K562 (cell line): ENCODE data around the gene TRMT1. TPM values are rescaled to one million over a fixed set of nuclear protein-coding genes. Genes with fewer than 3 reads are reported as not detected.

Experiments used
- CBFA2T3 ChIP-seq: fragments of 450-650 bp; IDR thresholded peaks from 2 replicates; pipeline ENCODE4 v1.6.1; 2017
- ELF2 ChIP-seq: fragments of 250-450 bp; sonication (Bioruptor Pico); IDR thresholded peaks from 2 replicates; pipeline ENCODE4 v1.5.0; 2021; ENCODE audit warnings: mild to moderate bottlenecking
- ELF4 ChIP-seq: fragments of 450-650 bp; formaldehyde crosslinking; IDR thresholded peaks from 2 replicates; pipeline ENCODE4 v1.4.0; 2022; ENCODE audit warnings: missing genetic modification characterization
- FOXK2 ChIP-seq, 2 experiments: fragments of 450-650 bp; IDR thresholded peaks in 1 of 2; conservative IDR thresholded peaks in 1 of 2; 2 replicates each; pipeline ENCODE4 v1.6.1; 2016; ENCODE audit warnings: low read depth in 2 of 2, mild to moderate bottlenecking in 1 of 2
- HMBOX1 ChIP-seq: sonication (generic); IDR thresholded peaks from 2 replicates; pipeline ENCODE4 v1.6.1; 2016
- JUND ChIP-seq, 2 experiments: IDR thresholded peaks; 2 replicates in 1 of 2; 3 replicates in 1 of 2; pipeline ENCODE4 v1.6.1; 2011; ENCODE audit warnings: borderline replicate concordance in 2 of 2, low read depth in 2 of 2, low read length in 2 of 2, improper control_type of control experiment in 1 of 2, missing biosample characterization in 1 of 2, missing genetic modification characterization in 1 of 2, missing genetic modification reagents in 1 of 2
- L3MBTL2 ChIP-seq: fragments of 450-650 bp; IDR thresholded peaks from 2 replicates; pipeline ENCODE4 v1.6.1; 2016; ENCODE audit warnings: mild to moderate bottlenecking, moderate library complexity
- NEUROD1 ChIP-seq: fragments of 150-350 bp; IDR thresholded peaks from 2 replicates; pipeline ENCODE4 v1.6.1; 2014; ENCODE audit warnings: borderline replicate concordance, low read length, low read depth; ENCODE audit not compliant: partially characterized antibody
- PTBP1 ChIP-seq: fragments of 200-400 bp; formaldehyde crosslinking; IDR thresholded peaks from 2 replicates; pipeline ENCODE4 v1.6.1; 2017; ENCODE audit warnings: low read depth, low read length
- RB1 ChIP-seq: fragments of 450-650 bp; IDR thresholded peaks from 2 replicates; pipeline ENCODE4 v1.6.1; 2017; ENCODE audit warnings: low read depth, mild to moderate bottlenecking
- SETDB1 ChIP-seq: IDR thresholded peaks from one replicate; pipeline ENCODE4 v1.6.1; 2012; ENCODE audit warnings: low read length, control low read depth, inconsistent platforms
- SNRNP70 ChIP-seq: fragments of 200-400 bp; formaldehyde crosslinking; optimal IDR thresholded peaks from 2 replicates; pipeline ENCODE3; 2017; ENCODE audit warnings: low read depth, low read length
- SOX6 ChIP-seq: fragments of 450-650 bp; IDR thresholded peaks from 2 replicates; pipeline ENCODE4 v1.6.1; 2014; ENCODE audit warnings: mild to moderate bottlenecking
- TSC22D4 ChIP-seq: fragments of 450-650 bp; IDR thresholded peaks from 2 replicates; pipeline ENCODE4 v1.6.1; 2016; ENCODE audit warnings: missing genetic modification characterization, missing biosample characterization, control low read depth
- U2AF2 ChIP-seq: fragments of 200-400 bp; formaldehyde crosslinking; optimal IDR thresholded peaks from 2 replicates; pipeline ENCODE3; 2017; ENCODE audit warnings: low read depth, mild to moderate bottlenecking, low read length
- ZBTB12 ChIP-seq: fragments of 250-450 bp; sonication (Bioruptor Pico); IDR thresholded peaks from 2 replicates; pipeline ENCODE4 v1.4.0; 2020
- ZBTB9 ChIP-seq: fragments of 450-650 bp; formaldehyde crosslinking; IDR thresholded peaks from 2 replicates; pipeline ENCODE4 v1.4.0; 2020; ENCODE audit warnings: mild to moderate bottlenecking, moderate library complexity
- ZFX ChIP-seq: sonication (generic); formaldehyde crosslinking; IDR thresholded peaks from 2 replicates; pipeline ENCODE4 v1.8.0; 2022; ENCODE audit warnings: mild to moderate bottlenecking, missing genetic modification reagents, moderate library complexity
- ZNF175 ChIP-seq: fragments of 200-800 bp; sonication (Bioruptor generic); IDR thresholded peaks from 2 replicates; pipeline ENCODE4 v1.6.1; 2016; ENCODE audit warnings: low read depth, mild to moderate bottlenecking, missing genetic modification characterization, missing compliant biosample characterization
- ZNF212 ChIP-seq: fragments of 450-650 bp; formaldehyde crosslinking; IDR thresholded peaks from 2 replicates; pipeline ENCODE4 v1.4.0; 2020; ENCODE audit warnings: mild to moderate bottlenecking
- ZNF76 ChIP-seq: fragments of 250-450 bp; sonication (Bioruptor Pico); IDR thresholded peaks from 2 replicates; pipeline ENCODE4 v1.4.0; 2020; ENCODE audit warnings: mild to moderate bottlenecking, moderate library complexity, borderline replicate concordance
- ZNF764 ChIP-seq: fragments of 250-450 bp; sonication (Bioruptor Pico); IDR thresholded peaks from 2 replicates; pipeline ENCODE4 v1.4.0; 2020; ENCODE audit warnings: low read depth, mild to moderate bottlenecking, moderate library complexity
- ZNF780A ChIP-seq: fragments of 250-450 bp; sonication (Bioruptor Pico); IDR thresholded peaks from 2 replicates; pipeline ENCODE4 v1.5.0; 2021; ENCODE audit warnings: mild to moderate bottlenecking
- polyA plus RNA-seq, 8 experiments: library from polyadenylated mRNA; depleted of rRNA in 4 of 8; stranded (reverse) in 5 of 8; unstranded in 3 of 8; fragments of >200 nt; fragmentation: Nextera tagmentation in 2 of 8; fragmentation: Illumina TruSeq in 1 of 8; extraction: Ambion mirVana in 2 of 8; extraction: Trizol in 1 of 8; gene quantifications; 2 replicates each; pipeline versions ENCODE4 v1.2.1 to v1.2.3, GENCODE V29; 2011 to 2014; ENCODE audit warnings: inconsistent platforms in 1 of 8, missing spikeins in 1 of 8
- total RNA-seq, 7 experiments: library from RNA; depleted of rRNA in 6 of 7; stranded (reverse); fragments of >200 nt in 6 of 7; fragmentation: Illumina TruSeq in 2 of 7; extraction: Trizol in 2 of 7; gene quantifications; 2 replicates each; pipeline versions ENCODE4 v1.2.1 to v1.2.3, GENCODE V29; 2011 to 2021; ENCODE audit warnings: low replicate concordance in 1 of 7
- TF ChIP-seq, protein P1 (sequence below): sonication (generic); formaldehyde crosslinking; IDR thresholded peaks from 2 replicates; pipeline ENCODE4 v1.8.1; 2022; ENCODE audit warnings: missing genetic modification reagents

The TRMT1 gene
- total and polyA plus RNA-seq, 9 of the 15 experiments (the other 6 are each of a cell fraction or from before 2014, with no cell fraction given) = 5.8 to 158 (median 54.3) TPM

GRCh38 chr19:13155472-13156359 is 39.2 kb upstream of the TRMT1 start (continued):
- TF ChIP-seq TSC22D4 (no peak), JUND (IDR thresholded peaks at IDR 0.05; ENCODE audit: borderline replicate concordance, low read depth, low read length) (no peak; the same call in 1 of the 2 replicates), JUND (tag; IDR thresholded peaks at IDR 0.05; ENCODE audit: borderline replicate concordance, low read depth, low read length) (no peak; the same call in 2 of the 3 replicates), ZNF76 (CRISPR knock-in tag) (no peak), ELF4 (CRISPR knock-in tag) (no peak), CBFA2T3 (peak; percentile 32; the same call in 1 of the 2 replicates), ZFX (CRISPR knock-in tag) (no peak; the same call in 1 of the 2 replicates), ZNF764 (CRISPR knock-in tag) (no peak), U2AF2 (no peak), ZBTB9 (CRISPR knock-in tag) (no peak; the same call in 1 of the 2 replicates), ZNF212 (CRISPR knock-in tag) (no peak), SETDB1 (no peak), PTBP1 (peak; percentile 33; the same call in 1 of the 2 replicates), SNRNP70 (no peak), ZNF780A (CRISPR knock-in tag) (no peak), L3MBTL2 (no peak), RB1 (no peak), FOXK2 (conservative IDR thresholded peaks at IDR 0.05 in 1 of 2, IDR thresholded peaks at IDR 0.05 in 1 of 2; ENCODE audit: low read depth in 2 of 2) (no peak), NEUROD1 (no peak), ZNF175 (CRISPR knock-in tag) (peak; percentile 36; the same call in 1 of the 2 replicates), SOX6 (peak; percentile 84), ZBTB12 (CRISPR knock-in tag) (no peak), HMBOX1 (no peak), ELF2 (CRISPR knock-in tag) (0 out of 2 replicates have a peak, but pooled peaks have one; percentile 14)
- TF ChIP-seq, protein P1, sequence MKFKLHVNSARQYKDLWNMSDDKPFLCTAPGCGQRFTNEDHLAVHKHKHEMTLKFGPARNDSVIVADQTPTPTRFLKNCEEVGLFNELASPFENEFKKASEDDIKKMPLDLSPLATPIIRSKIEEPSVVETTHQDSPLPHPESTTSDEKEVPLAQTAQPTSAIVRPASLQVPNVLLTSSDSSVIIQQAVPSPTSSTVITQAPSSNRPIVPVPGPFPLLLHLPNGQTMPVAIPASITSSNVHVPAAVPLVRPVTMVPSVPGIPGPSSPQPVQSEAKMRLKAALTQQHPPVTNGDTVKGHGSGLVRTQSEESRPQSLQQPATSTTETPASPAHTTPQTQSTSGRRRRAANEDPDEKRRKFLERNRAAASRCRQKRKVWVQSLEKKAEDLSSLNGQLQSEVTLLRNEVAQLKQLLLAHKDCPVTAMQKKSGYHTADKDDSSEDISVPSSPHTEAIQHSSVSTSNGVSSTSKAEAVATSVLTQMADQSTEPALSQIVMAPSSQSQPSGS (CRISPR knock-in tag) = no peak
